Measurements from ENCODE around the gene AGR2. TPM values are rescaled to one million over a fixed set of nuclear protein-coding genes. Genes with fewer than 3 reads are reported as not detected.

The AGR2 gene
- total RNA-seq, 1 donor from 2014 or later = 7.4 TPM

- no peaks in the 10 kb centered on the region for H3K36me3 ChIP-seq (ENCODE audit: control insufficient read depth, insufficient read depth, low read length)
- TF ChIP-seq, protein P1, sequence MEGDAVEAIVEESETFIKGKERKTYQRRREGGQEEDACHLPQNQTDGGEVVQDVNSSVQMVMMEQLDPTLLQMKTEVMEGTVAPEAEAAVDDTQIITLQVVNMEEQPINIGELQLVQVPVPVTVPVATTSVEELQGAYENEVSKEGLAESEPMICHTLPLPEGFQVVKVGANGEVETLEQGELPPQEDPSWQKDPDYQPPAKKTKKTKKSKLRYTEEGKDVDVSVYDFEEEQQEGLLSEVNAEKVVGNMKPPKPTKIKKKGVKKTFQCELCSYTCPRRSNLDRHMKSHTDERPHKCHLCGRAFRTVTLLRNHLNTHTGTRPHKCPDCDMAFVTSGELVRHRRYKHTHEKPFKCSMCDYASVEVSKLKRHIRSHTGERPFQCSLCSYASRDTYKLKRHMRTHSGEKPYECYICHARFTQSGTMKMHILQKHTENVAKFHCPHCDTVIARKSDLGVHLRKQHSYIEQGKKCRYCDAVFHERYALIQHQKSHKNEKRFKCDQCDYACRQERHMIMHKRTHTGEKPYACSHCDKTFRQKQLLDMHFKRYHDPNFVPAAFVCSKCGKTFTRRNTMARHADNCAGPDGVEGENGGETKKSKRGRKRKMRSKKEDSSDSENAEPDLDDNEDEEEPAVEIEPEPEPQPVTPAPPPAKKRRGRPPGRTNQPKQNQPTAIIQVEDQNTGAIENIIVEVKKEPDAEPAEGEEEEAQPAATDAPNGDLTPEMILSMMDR (IDR thresholded peaks at IDR 0.05; ENCODE audit: insufficient read depth, low read length, poor library complexity, severe bottlenecking) = no peak
- no peak for DNase-seq (ENCODE audit: low read depth)
- H3K4me3 ChIP-seq (ENCODE audit: low read depth, low read length) = no peak overlapping the region
- H3K27me3 ChIP-seq (ENCODE audit: control insufficient read depth, insufficient read depth, low read length) = no peaks in the 10 kb centered on the region
Measured at GRCh38 chr7:16758631-16759611, 45.9 kb downstream of the AGR2 start.

DNA sequence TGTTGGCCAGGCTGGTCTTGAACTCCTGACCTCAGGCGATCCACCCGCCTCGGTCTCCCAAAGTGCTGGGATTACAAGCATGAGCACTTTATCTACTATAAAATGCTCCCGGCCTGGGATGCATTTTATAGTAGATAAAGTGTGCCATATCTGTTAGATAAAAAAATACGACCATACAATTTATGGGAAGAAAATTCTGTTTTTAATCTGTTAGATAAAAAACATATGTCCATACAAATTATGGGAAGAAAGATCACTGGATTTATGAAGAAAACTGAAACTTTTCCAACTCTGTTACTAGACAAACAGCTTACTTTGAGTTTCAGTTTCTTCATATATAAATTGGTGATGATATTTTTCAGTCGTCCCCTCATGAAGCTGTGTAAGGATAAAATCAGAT is 46.8 kb downstream of the AGR2 start:
- no peak for DNase-seq (ENCODE audit: low read depth)
- no peaks in the 10 kb centered on the region for H3K36me3 ChIP-seq (ENCODE audit: control insufficient read depth, insufficient read depth, low read length)
- no peak overlapping the region for H3K4me3 ChIP-seq (ENCODE audit: low read depth, low read length)
- TF ChIP-seq, protein P1 (IDR thresholded peaks at IDR 0.05; ENCODE audit: insufficient read depth, low read length, poor library complexity, severe bottlenecking) = no peak
- H3K27me3 ChIP-seq (ENCODE audit: control insufficient read depth, insufficient read depth, low read length) = no peaks in the 10 kb centered on the region

- Histone ChIP-seq H3K4me3 (ENCODE audit: low read depth, low read length) (no peak overlapping the region), H3K36me3 (ENCODE audit: control insufficient read depth, insufficient read depth, low read length) (no peaks in the 10 kb centered on the region), H3K27me3 (ENCODE audit: control insufficient read depth, insufficient read depth, low read length) (no peaks in the 10 kb centered on the region)
- TF ChIP-seq, protein P1 (IDR thresholded peaks at IDR 0.05; ENCODE audit: insufficient read depth, low read length, poor library complexity, severe bottlenecking) = no peak
- no peak for DNase-seq (ENCODE audit: low read depth)
Measured at GRCh38 chr7:16755397-16755796, 49.4 kb downstream of the AGR2 start.

DNA sequence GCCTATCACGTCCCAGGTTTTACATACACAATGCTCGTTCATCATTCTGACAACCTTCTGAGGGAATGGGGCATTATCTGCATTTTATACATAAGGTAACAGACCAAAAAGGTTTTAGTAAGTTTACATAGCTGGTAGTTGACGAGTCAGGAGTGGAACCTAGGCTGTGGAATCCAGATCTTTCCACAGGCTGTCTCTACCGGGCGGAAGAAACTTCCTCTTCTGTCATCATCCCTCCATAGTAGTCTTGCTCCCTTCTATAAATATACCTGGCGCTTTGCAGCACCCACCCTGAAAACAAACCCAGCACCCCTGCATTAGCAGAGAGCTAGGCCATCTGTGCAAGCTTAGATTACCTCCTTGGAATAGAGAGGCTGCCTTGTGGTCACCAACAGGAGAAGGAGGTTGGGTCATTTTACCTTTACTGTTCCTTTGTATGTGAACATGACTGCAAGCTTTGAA is 49.9 kb downstream of the AGR2 start:
- peak overlapping the region; percentile 87 for H3K4me3 ChIP-seq (ENCODE audit: low read depth, low read length)
- no peak for DNase-seq (ENCODE audit: low read depth)
- H3K36me3 ChIP-seq (ENCODE audit: control insufficient read depth, insufficient read depth, low read length) = no peaks in the 10 kb centered on the region
- TF ChIP-seq, protein P1 (IDR thresholded peaks at IDR 0.05; ENCODE audit: insufficient read depth, low read length, poor library complexity, severe bottlenecking) = no peak
- H3K27me3 ChIP-seq (ENCODE audit: control insufficient read depth, insufficient read depth, low read length) = no peaks in the 10 kb centered on the region

GRCh38 chr7:16753932-16754855 is 50.6 kb downstream of the AGR2 start:
- Histone ChIP-seq H3K4me3 (ENCODE audit: low read depth, low read length) (peak overlapping the region; percentile 87), H3K27me3 (ENCODE audit: control insufficient read depth, insufficient read depth, low read length) (no peaks in the 10 kb centered on the region), H3K36me3 (ENCODE audit: control insufficient read depth, insufficient read depth, low read length) (no peaks in the 10 kb centered on the region)
- DNase-seq (ENCODE audit: low read depth) = no peak
- TF ChIP-seq, protein P1 (IDR thresholded peaks at IDR 0.05; ENCODE audit: insufficient read depth, low read length, poor library complexity, severe bottlenecking) = no peak
